Sigmoid colon (tissue), 4 donors: ENCODE data around the gene PFKP.

Experiments
- CTCF ChIP-seq, 4 experiments: fragments of 450-650 bp in 3 of 4; fragments of 200-600 bp in 1 of 4; IDR thresholded peaks; one replicate each; pipeline ENCODE4 v1.5.1; 2016 to 2019; ENCODE audit warnings: antibody characterized with exemption in 4 of 4, mild to moderate bottlenecking in 3 of 4, moderate library complexity in 2 of 4
- EP300 ChIP-seq, 4 donors: sonication (generic); formaldehyde crosslinking; IDR thresholded peaks; one replicate each; pipeline ENCODE4 v1.6.1; 2017; ENCODE audit warnings: antibody characterized with exemption in 4 of 4
- POLR2A ChIP-seq, 2 donors: fragments of 450-650 bp; IDR thresholded peaks; one replicate each; pipeline ENCODE4 v1.6.1; 2016; ENCODE audit warnings: antibody characterized with exemption in 2 of 2, mild to moderate bottlenecking in 2 of 2, moderate library complexity in 2 of 2
- POLR2AphosphoS5 ChIP-seq, 4 donors: sonication (generic); formaldehyde crosslinking; IDR thresholded peaks; one replicate each; pipeline ENCODE4 v1.6.1; 2017; ENCODE audit warnings: antibody characterized with exemption in 4 of 4

- TF ChIP-seq CTCF (IDR thresholded peaks at IDR 0.05), result no peak
- no peak for TF ChIP-seq POLR2A (IDR thresholded peaks at IDR 0.05)
- TF ChIP-seq EP300 (IDR thresholded peaks at IDR 0.05), result peak in 1 of 4 donors; percentile 15
- peak in 3 of 4 donors; percentile 64 to 74 (median 65) for TF ChIP-seq POLR2AphosphoS5 (IDR thresholded peaks at IDR 0.05)
Observed at GRCh38 chr10:3090914-3091787, 23.8 kb downstream of the PFKP start.
